ENCODE data around the gene C6orf89.
A peak's percentile ranks its signal among the peaks of the same experiment; 100 is the strongest.

Gene C6orf89

GRCh38 chr6:36913082-36913481 lies 27.3 kb downstream of the C6orf89 start:
- CTCF ChIA-PET = interaction anchor here (1.0 to 3.7 kb wide), 12 partner anchors 10 to 147 kb away, joined by 3 to 19 read pairs (median 4); partner anchors contain the start of genes C6orf89 and PPIL1
- TF ChIP-seq CTCF (IDR thresholded peaks at IDR 0.05; ENCODE audit: insufficient read depth, low read length, missing control alignments) = no peak
- POLR2A ChIA-PET = no interaction called here
- H3K4me3 ChIP-seq (ENCODE audit: low read depth, low read length) = no peak overlapping the region
- no peak for DNase-seq (ENCODE audit: low read depth, low spot score)

GRCh38 chr6:36914227-36914794 lies 28.6 kb downstream of the C6orf89 start:
- TF ChIP-seq CTCF (IDR thresholded peaks at IDR 0.05; ENCODE audit: insufficient read depth, low read length, missing control alignments) = peak; percentile 28
- H3K4me3 ChIP-seq (ENCODE audit: low read depth, low read length) = no peak overlapping the region
- DNase-seq (ENCODE audit: low read depth, low spot score) = no peak
- ChIA-PET CTCF (interaction anchor here (0.7 to 3.7 kb wide), 7 partner anchors 11 to 284 kb away, joined by 3 to 16 read pairs (median 4); partner anchors contain the start of gene C6orf89), POLR2A (no interaction called here)

- no peak overlapping the region for H3K4me3 ChIP-seq (ENCODE audit: low read depth, low read length)
- DNase-seq (ENCODE audit: low read depth, low spot score) = no peak
- TF ChIP-seq CTCF (IDR thresholded peaks at IDR 0.05; ENCODE audit: insufficient read depth, low read length, missing control alignments) = no peak
- POLR2A ChIA-PET = no interaction called here
- CTCF ChIA-PET = interaction anchor here (1.2 to 1.5 kb wide), 3 partner anchors 9 to 103 kb away, joined by 3 to 5 read pairs (median 4); partner anchors contain the start of gene C6orf89
Observed at GRCh38 chr6:36915599-36915998, 29.8 kb downstream of the C6orf89 start.

GRCh38 chr6:36916126-36916525 lies 30.4 kb downstream of the C6orf89 start:
- POLR2A ChIA-PET = no interaction called here
- DNase-seq (ENCODE audit: low read depth, low spot score) = no peak

GRCh38 chr6:36917541-36918193 lies 31.9 kb downstream of the C6orf89 start:
- TF ChIP-seq CTCF (IDR thresholded peaks at IDR 0.05; ENCODE audit: insufficient read depth, low read length, missing control alignments) = no peak
- CTCF ChIA-PET = interaction anchor here (0.7 to 1.7 kb wide), 2 partner anchors 15 to 193 kb away, joined by 3 to 4 read pairs; no protein-coding TSS in a partner anchor
- no peak overlapping the region for H3K4me3 ChIP-seq (ENCODE audit: low read depth, low read length)
- POLR2A ChIA-PET = interaction anchor here (0.5 kb wide), 1 partner anchor 21 kb away, joined by 3 read pairs; no protein-coding TSS in a partner anchor
- DNase-seq (ENCODE audit: low read depth, low spot score) = peak; percentile 83

More at GRCh38 chr6:36916126-36916525, 30.4 kb downstream of the C6orf89 start:
- CTCF ChIA-PET = interaction anchor here (1.2 to 1.7 kb wide), 4 partner anchors 9 to 191 kb away, joined by 3 to 5 read pairs (median 4); partner anchors contain the start of gene C6orf89
- H3K4me3 ChIP-seq (ENCODE audit: low read depth, low read length) = no peak overlapping the region
- TF ChIP-seq CTCF (IDR thresholded peaks at IDR 0.05; ENCODE audit: insufficient read depth, low read length, missing control alignments) = no peak

GRCh38 chr6:36920049-36920448 lies 34.3 kb downstream of the C6orf89 start:
- ChIA-PET CTCF (interaction anchor here (1.1 kb wide), 1 partner anchor 98 kb away, joined by 5 read pairs; no protein-coding TSS in a partner anchor), POLR2A (no interaction called here)
- DNase-seq (ENCODE audit: low read depth, low spot score) = no peak
- no peak for TF ChIP-seq CTCF (IDR thresholded peaks at IDR 0.05; ENCODE audit: insufficient read depth, low read length, missing control alignments)
- no peak overlapping the region for H3K4me3 ChIP-seq (ENCODE audit: low read depth, low read length)
